Neuronal stem cell (in vitro differentiated cells): ENCODE results near the gene BECN2.

Experiments used
- DNase-seq: peaks from one replicate; pipeline ENCODE4 v3.0.0-alpha.2; 2013; ENCODE audit warnings: low spot score
- H2AFZ ChIP-seq: one replicate; pipeline ENCODE4 v1.6.1; 2013; ENCODE audit warnings: mild to moderate bottlenecking, low read length, inconsistent platforms
- H2AK5ac ChIP-seq: 2 replicates; pipeline ENCODE4 v1.6.1; 2013; ENCODE audit warnings: low read depth, mild to moderate bottlenecking, inconsistent platforms, low read length, moderate library complexity, mixed read lengths
- H2BK120ac ChIP-seq: 2 replicates; pipeline ENCODE4 v1.6.1; 2013; ENCODE audit warnings: low read depth, mild to moderate bottlenecking, inconsistent platforms, low read length, moderate library complexity, mixed read lengths
- H2BK12ac ChIP-seq: one replicate; pipeline ENCODE4 v1.6.1; 2013; ENCODE audit warnings: low read length, inconsistent platforms
- H2BK15ac ChIP-seq: 2 replicates; pipeline ENCODE4 v1.6.1; 2013; ENCODE audit warnings: mild to moderate bottlenecking, low read length, inconsistent platforms, mixed read lengths
- H2BK5ac ChIP-seq: one replicate; pipeline ENCODE4 v1.6.1; 2013; ENCODE audit warnings: inconsistent platforms, mild to moderate bottlenecking, low read length, moderate library complexity
- H3K14ac ChIP-seq: one replicate; pipeline ENCODE4 v1.6.1; 2013; ENCODE audit warnings: low read length, inconsistent platforms
- H3K18ac ChIP-seq: 2 replicates; pipeline ENCODE4 v1.6.1; 2013; ENCODE audit warnings: low read length, inconsistent platforms
- H3K23ac ChIP-seq: 2 replicates; pipeline ENCODE4 v1.6.1; 2013; ENCODE audit warnings: low read depth, mild to moderate bottlenecking, mixed read lengths, low read length, inconsistent platforms; ENCODE audit not compliant: poor library complexity
- H3K27ac ChIP-seq: replicated peaks from 3 replicates; pipeline ENCODE4 v1.5.1; 2013; ENCODE audit warnings: low read length, inconsistent platforms
- H3K27me3 ChIP-seq, 3 experiments: 2 replicates each; pipeline ENCODE4 v1.6.1; 2013; ENCODE audit warnings: low read length in 3 of 3, mild to moderate bottlenecking in 2 of 3, inconsistent platforms in 1 of 3, low read depth in 1 of 3, mixed read lengths in 1 of 3, moderate library complexity in 1 of 3; ENCODE audit not compliant: control insufficient read depth in 3 of 3, insufficient read depth in 3 of 3
- H3K36me3 ChIP-seq, 2 donors: replicated peaks in 1 of 2; 2 replicates each; pipeline ENCODE4 v1.6.1; 2013; ENCODE audit warnings: low read length in 2 of 2; ENCODE audit not compliant: control insufficient read depth in 2 of 2, insufficient read depth in 2 of 2
- H3K4ac ChIP-seq: 2 replicates; pipeline ENCODE4 v1.6.1; 2013; ENCODE audit warnings: inconsistent platforms, mild to moderate bottlenecking, low read length, moderate library complexity
- H3K4me1 ChIP-seq, 2 donors: 1 replicate in 1 of 2; 2 replicates in 1 of 2; pipeline ENCODE4 v1.6.1; 2013; ENCODE audit warnings: low read length in 2 of 2, low read depth in 1 of 2; ENCODE audit not compliant: control insufficient read depth in 2 of 2, insufficient read depth in 1 of 2
- H3K4me2 ChIP-seq: one replicate; pipeline ENCODE4 v1.6.1; 2013; ENCODE audit warnings: mild to moderate bottlenecking, low read length, inconsistent platforms; ENCODE audit not compliant: insufficient read depth, poor library complexity, severe bottlenecking
- H3K4me3 ChIP-seq, 2 donors: 2 replicates each; pipeline ENCODE4 v1.5.1; 2013; ENCODE audit warnings: low read length in 2 of 2, mild to moderate bottlenecking in 2 of 2, inconsistent platforms in 1 of 2, moderate library complexity in 1 of 2
- H3K79me1 ChIP-seq: one replicate; pipeline ENCODE4 v1.6.1; 2013; ENCODE audit warnings: low read depth, mild to moderate bottlenecking, inconsistent platforms, low read length, moderate library complexity
- H3K9ac ChIP-seq: one replicate; pipeline ENCODE4 v1.6.1; 2013; ENCODE audit warnings: mild to moderate bottlenecking, low read depth, low read length, inconsistent platforms; ENCODE audit not compliant: poor library complexity
- H3K9me3 ChIP-seq, 2 donors: replicated peaks in 1 of 2; 2 replicates each; pipeline versions ENCODE3 to v1.6.1; 2013; ENCODE audit warnings: low read length in 2 of 2, mild to moderate bottlenecking in 2 of 2, inconsistent platforms in 1 of 2, low read depth in 1 of 2, mixed read lengths in 1 of 2, moderate library complexity in 1 of 2; ENCODE audit not compliant: control insufficient read depth in 2 of 2, insufficient read depth in 1 of 2
- H4K8ac ChIP-seq: one replicate; pipeline ENCODE4 v1.6.1; 2013; ENCODE audit warnings: low read depth, mild to moderate bottlenecking, inconsistent platforms, low read length, moderate library complexity
- H4K91ac ChIP-seq: one replicate; pipeline ENCODE4 v1.6.1; 2013; ENCODE audit warnings: low read length, low read depth, mild to moderate bottlenecking, inconsistent platforms; ENCODE audit not compliant: poor library complexity
- WGBS, 2 donors: extraction: QIAGEN DNeasy Blood & Tissue Kit; methylation state at CpG; one replicate each; pipeline ENCODE4 v1.1.7; 2013; ENCODE audit warnings: missing lambda C conversion rate in 2 of 2, mixed read lengths in 1 of 2; ENCODE audit not compliant: insufficient read length in 2 of 2, insufficient replicate concordance in 1 of 2; ENCODE audit errors: extremely low coverage in 2 of 2; 5-methylcytosine and 5-hydroxymethylcytosine counted together

The BECN2 gene

DNA sequence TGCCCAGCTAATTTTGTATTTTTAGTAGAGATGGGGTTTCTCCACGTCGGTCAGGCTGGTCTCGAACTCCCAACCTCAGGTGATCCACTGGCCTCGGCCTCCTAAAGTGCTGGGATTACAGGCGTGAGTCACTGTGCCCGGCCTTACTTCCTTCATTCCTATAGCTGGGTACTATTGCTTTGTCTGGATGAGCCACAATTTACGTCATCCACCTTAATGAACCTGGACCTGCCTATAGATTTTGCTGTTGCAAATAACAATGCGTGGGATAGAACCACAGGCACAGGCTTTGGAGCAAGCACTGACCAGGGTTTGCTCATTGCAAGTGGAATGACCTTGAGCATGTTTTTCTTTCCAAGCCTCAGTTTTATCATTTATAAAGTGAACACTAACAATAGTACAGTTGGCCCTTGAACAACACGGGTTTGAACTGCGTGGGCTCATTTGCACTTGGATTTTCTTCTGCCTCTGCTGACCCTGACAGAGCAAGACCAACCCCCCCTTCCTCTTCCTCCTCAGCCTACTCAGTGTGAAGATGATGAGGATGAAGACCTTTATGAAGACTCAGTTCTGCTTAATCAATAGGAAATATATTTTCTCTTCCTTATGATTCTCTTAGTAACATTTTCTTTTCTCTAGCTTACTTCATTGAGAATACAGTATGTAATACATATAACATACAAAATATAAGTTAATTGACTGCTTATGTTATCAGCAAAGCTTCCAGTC is 33.3 kb upstream of the BECN2 start:
- Histone ChIP-seq H3K14ac (no peak overlapping the region), H2BK15ac (no peak overlapping the region), H3K4me1 (peaks cover 0 to 3% of the 10 kb centered on the region in 2 donors), H3K27ac (no peak overlapping the region), H2AFZ (no peak overlapping the region), H3K79me1 (no peaks in the 10 kb centered on the region), H3K4ac (no peak overlapping the region), H2AK5ac (no peak overlapping the region), H2BK120ac (no peak overlapping the region), H3K18ac (no peak overlapping the region), H3K4me2 (no peak overlapping the region), H3K4me3 (no peak overlapping the region), H3K9me3 (no peaks in the 10 kb centered on the region), H2BK12ac (no peak overlapping the region), H3K9ac (no peak overlapping the region), H2BK5ac (no peak overlapping the region), H4K91ac (no peak overlapping the region), H3K23ac (no peak overlapping the region), H3K27me3 (no peaks in the 10 kb centered on the region), H3K36me3 (no peaks in the 10 kb centered on the region), H4K8ac (no peak overlapping the region)
- no CpG with 5 or more reads among the region's 10 CpGs for WGBS, 2 donors
- DNase-seq = no peak

DNA sequence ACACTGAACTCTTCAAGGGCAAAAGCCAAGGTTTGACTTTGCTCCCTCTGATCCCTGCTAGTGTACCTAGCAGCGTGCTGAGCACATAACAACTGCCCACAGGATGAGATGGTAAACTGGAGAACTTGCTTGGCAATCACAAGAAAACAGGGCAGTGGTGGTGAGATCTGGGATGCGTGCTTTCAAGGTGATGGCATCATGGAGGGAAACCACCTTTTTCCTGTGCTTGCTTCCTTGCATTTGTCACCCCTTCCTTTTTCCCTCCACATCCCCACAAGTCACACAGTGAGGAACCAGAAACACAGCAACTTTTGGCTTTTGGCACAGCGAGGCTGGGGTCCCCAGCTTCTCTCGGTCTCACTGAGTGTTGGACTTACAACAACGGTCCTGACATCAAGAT is 31.4 kb upstream of the BECN2 start:
- Histone ChIP-seq H3K23ac (no peak overlapping the region), H2BK5ac (no peak overlapping the region)
- WGBS, 2 donors = no CpG with 5 or more reads among the region's 5 CpGs

DNA sequence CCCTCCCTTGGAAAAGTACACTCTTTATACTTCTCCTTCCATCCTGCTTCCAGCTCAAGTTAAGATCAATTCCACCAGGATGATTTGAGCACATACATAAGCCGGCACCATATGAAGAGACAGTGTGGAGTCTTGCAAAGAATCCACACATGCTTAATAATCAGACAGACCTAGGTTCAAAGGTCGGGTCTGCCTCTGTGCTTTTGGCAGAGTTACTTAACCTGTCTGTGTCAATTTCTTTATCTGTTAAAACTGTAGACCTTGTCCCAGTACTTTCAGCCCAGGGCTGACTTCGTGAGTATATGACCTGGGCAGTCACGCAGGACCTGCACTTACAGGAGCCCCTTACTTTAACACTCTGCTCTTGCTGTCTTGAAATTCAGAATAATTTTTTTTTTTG is 30.2 kb upstream of the BECN2 start:
- Histone ChIP-seq H3K23ac (no peak overlapping the region), H3K9ac (no peak overlapping the region), H3K4ac (no peak overlapping the region), H3K4me1 (peaks cover 0 to 3% of the 10 kb centered on the region in 2 donors), H4K91ac (no peak overlapping the region), H2BK12ac (no peak overlapping the region), H3K36me3 (no peaks in the 10 kb centered on the region), H3K18ac (no peak overlapping the region), H3K27me3 (no peaks in the 10 kb centered on the region), H3K4me2 (no peak overlapping the region), H3K79me1 (no peaks in the 10 kb centered on the region), H2AFZ (no peak overlapping the region), H4K8ac (no peak overlapping the region), H3K9me3 (no peaks in the 10 kb centered on the region), H2AK5ac (no peak overlapping the region), H3K4me3 (no peak overlapping the region), H2BK5ac (no peak overlapping the region), H3K14ac (no peak overlapping the region), H2BK15ac (no peak overlapping the region), H3K27ac (no peak overlapping the region), H2BK120ac (no peak overlapping the region)
- no peak for DNase-seq
- WGBS, 2 donors = no CpG with 5 or more reads among the region's 4 CpGs

More for the DNA sequence above, 31.4 kb upstream of the BECN2 start:
- Histone ChIP-seq H3K27ac (no peak overlapping the region), H3K79me1 (no peaks in the 10 kb centered on the region), H4K8ac (no peak overlapping the region), H2BK15ac (no peak overlapping the region), H3K27me3 (no peaks in the 10 kb centered on the region), H2BK120ac (no peak overlapping the region), H3K4ac (no peak overlapping the region), H3K4me1 (peaks cover 0 to 3% of the 10 kb centered on the region in 2 donors), H3K9ac (no peak overlapping the region), H3K4me2 (no peak overlapping the region), H3K14ac (no peak overlapping the region), H3K36me3 (no peaks in the 10 kb centered on the region), H4K91ac (no peak overlapping the region), H3K9me3 (no peaks in the 10 kb centered on the region), H2AFZ (no peak overlapping the region), H3K18ac (no peak overlapping the region), H2BK12ac (no peak overlapping the region), H2AK5ac (no peak overlapping the region), H3K4me3 (no peak overlapping the region)
- no peak for DNase-seq

DNA sequence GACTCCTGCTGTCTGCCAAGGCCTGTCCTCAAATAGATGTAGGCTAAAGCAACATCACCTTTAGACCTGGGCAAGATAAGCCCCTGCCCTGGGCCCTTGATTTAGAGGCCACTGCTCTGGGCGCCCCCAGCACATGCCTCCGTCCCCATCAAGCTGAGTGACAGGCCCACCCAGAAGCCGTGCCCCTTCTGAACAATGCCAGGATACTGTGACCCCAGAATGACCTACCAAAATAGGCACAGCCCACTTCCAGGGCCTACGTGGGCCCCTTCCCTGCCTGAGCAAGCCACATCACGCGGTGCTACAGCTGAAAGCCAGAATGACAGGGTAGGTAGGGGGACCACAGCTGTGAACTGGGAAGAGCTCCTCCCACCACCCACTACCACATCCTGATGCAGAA is 24.7 kb upstream of the BECN2 start:
- no peak overlapping the region for H3K4me3 ChIP-seq
- H3K79me1 ChIP-seq = no peaks in the 10 kb centered on the region
- no peak overlapping the region for H3K9ac ChIP-seq
- WGBS, 2 donors = no CpG with 5 or more reads among the region's 6 CpGs
- H3K36me3 ChIP-seq = no peaks in the 10 kb centered on the region
- no peaks in the 10 kb centered on the region for H3K9me3 ChIP-seq
- no peak overlapping the region for H3K4ac ChIP-seq
- H4K8ac ChIP-seq = no peak overlapping the region
- peak overlapping the region; percentile 21 for H3K18ac ChIP-seq
- H3K14ac ChIP-seq = no peak overlapping the region
- H3K23ac ChIP-seq = no peak overlapping the region
- H3K4me2 ChIP-seq = no peak overlapping the region
- H4K91ac ChIP-seq = no peak overlapping the region
- H3K27ac ChIP-seq = no peak overlapping the region
- no peaks in the 10 kb centered on the region for H3K27me3 ChIP-seq
- H2BK120ac ChIP-seq = no peak overlapping the region
- no peak for DNase-seq
- peak overlapping the region; percentile 6 for H2AFZ ChIP-seq
- H2BK12ac ChIP-seq = no peak overlapping the region
- no peak overlapping the region for H2AK5ac ChIP-seq
- peak overlapping the region; percentile 2 for H2BK15ac ChIP-seq
- no peak overlapping the region for H2BK5ac ChIP-seq
- peaks cover 16 to 22% of the 10 kb centered on the region in 2 donors for H3K4me1 ChIP-seq
